PC-9 (cell line): Measurements from ENCODE around the gene CDK8.

ENCODE experiments used
- EZH2 ChIP-seq: fragments of 200-600 bp; sonication (generic); IDR thresholded peaks from 2 replicates; pipeline ENCODE4 v1.8.0; 2017; ENCODE audit warnings: antibody characterized with exemption, low read depth
- TF ChIP-seq, protein P1 (sequence below): fragments of 200-600 bp; sonication (generic); conservative IDR thresholded peaks from 2 replicates; pipeline ENCODE4 v1.6.1; 2017; ENCODE audit warnings: mixed run types, antibody characterized with exemption, mild to moderate bottlenecking, moderate library complexity

DNA sequence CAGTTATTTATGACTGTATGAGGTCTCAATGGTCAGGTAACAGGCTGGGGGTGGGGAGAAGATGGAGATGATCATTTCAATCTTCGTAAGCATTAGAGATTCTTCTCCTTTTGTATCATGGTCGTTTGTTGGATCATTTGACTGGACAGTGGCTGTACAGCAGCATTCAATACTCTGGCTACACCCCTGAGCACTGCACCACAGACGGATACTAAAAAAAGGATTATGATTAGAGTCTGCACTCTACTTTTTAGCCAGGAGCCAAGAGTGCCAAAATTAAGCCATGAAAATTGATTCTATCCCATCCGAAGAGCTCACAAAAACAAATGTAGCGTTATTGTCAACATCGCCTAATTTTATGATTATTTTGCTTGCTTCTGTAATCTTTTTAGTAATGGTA, 41.9 kb downstream of the CDK8 start:
- TF ChIP-seq, protein P1, sequence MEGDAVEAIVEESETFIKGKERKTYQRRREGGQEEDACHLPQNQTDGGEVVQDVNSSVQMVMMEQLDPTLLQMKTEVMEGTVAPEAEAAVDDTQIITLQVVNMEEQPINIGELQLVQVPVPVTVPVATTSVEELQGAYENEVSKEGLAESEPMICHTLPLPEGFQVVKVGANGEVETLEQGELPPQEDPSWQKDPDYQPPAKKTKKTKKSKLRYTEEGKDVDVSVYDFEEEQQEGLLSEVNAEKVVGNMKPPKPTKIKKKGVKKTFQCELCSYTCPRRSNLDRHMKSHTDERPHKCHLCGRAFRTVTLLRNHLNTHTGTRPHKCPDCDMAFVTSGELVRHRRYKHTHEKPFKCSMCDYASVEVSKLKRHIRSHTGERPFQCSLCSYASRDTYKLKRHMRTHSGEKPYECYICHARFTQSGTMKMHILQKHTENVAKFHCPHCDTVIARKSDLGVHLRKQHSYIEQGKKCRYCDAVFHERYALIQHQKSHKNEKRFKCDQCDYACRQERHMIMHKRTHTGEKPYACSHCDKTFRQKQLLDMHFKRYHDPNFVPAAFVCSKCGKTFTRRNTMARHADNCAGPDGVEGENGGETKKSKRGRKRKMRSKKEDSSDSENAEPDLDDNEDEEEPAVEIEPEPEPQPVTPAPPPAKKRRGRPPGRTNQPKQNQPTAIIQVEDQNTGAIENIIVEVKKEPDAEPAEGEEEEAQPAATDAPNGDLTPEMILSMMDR, result no peak
- TF ChIP-seq EZH2, result no peak
